Measurements from ENCODE around the gene CLEC6A.

The CLEC6A gene

DNA sequence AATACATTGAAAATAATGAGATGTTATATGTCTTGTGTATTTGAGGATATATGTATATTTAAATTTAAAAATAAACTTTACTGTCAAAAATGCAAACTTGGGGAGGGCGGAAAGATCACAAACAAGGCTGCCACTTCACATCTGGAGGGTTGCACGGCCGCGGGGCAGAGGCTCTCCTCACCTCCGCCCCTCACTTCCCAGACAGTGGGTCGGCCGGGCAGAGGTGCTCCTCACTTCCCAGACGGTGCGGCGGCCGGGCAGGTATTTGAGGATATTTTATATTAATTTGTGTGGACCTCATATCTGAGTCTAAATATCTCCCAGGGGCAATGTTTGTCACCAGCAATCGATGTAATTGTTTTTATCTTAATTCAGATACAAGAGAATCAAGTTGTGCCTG lies 3.7 kb upstream of the CLEC6A start:
- no peak for DNase-seq (ENCODE audit: low spot score)
- TF ChIP-seq, protein P1, sequence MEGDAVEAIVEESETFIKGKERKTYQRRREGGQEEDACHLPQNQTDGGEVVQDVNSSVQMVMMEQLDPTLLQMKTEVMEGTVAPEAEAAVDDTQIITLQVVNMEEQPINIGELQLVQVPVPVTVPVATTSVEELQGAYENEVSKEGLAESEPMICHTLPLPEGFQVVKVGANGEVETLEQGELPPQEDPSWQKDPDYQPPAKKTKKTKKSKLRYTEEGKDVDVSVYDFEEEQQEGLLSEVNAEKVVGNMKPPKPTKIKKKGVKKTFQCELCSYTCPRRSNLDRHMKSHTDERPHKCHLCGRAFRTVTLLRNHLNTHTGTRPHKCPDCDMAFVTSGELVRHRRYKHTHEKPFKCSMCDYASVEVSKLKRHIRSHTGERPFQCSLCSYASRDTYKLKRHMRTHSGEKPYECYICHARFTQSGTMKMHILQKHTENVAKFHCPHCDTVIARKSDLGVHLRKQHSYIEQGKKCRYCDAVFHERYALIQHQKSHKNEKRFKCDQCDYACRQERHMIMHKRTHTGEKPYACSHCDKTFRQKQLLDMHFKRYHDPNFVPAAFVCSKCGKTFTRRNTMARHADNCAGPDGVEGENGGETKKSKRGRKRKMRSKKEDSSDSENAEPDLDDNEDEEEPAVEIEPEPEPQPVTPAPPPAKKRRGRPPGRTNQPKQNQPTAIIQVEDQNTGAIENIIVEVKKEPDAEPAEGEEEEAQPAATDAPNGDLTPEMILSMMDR (IDR thresholded peaks at IDR 0.05): no peak
- Histone ChIP-seq H3K27ac (no peak overlapping the region), H3K4me3 (no peak overlapping the region)

DNA sequence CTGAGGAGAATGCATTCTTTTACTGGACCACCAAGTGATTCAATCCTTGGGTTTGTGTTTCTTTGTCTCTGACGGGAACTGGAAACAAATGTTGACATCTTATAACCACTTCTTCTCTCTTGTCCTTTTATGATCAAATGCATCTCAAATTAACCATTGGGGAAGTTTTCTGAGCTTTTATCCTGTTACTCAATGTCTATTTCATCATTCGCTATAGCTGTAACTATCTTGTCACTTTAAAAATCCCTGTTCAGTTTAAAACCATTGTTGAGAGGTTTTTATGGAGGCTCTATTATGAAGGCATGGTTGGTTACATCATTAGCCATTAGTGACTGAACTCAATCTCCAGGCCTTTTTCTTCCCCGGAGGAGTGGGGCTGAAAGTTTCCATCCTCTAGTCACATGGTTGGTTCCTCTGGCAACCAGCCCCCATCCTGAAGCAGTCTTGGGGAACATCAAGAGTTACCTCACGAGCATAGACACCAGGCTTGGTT lies 2.7 kb upstream of the CLEC6A start:
- no peak for DNase-seq (ENCODE audit: low spot score)
- Histone ChIP-seq H3K27ac (no peak overlapping the region), H3K4me3 (no peak overlapping the region)
- TF ChIP-seq, protein P1 (IDR thresholded peaks at IDR 0.05): no peak

DNA sequence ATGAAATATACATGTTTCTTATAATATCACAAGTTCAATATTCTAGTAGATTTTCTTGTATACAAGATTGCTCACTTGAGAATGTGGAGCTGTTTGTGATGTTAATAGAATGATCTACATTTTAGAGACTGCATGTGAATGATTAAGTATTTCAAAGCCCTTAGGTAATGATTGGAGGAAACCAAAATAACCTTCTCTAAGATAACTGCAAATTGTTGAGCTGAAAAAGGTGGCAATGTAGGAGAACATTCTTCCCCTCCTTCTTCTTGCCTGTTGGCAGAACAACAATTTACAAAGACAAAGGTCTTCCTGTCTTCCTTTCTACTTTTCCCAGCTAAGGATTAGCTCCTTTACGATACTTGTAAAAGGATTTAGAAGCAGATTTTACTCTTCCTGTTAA lies 2.0 kb upstream of the CLEC6A start:
- DNase-seq (ENCODE audit: low spot score): no peak
- no peak overlapping the region for H3K27ac ChIP-seq
- TF ChIP-seq, protein P1 (IDR thresholded peaks at IDR 0.05): no peak
- no peak overlapping the region for H3K4me3 ChIP-seq

DNA sequence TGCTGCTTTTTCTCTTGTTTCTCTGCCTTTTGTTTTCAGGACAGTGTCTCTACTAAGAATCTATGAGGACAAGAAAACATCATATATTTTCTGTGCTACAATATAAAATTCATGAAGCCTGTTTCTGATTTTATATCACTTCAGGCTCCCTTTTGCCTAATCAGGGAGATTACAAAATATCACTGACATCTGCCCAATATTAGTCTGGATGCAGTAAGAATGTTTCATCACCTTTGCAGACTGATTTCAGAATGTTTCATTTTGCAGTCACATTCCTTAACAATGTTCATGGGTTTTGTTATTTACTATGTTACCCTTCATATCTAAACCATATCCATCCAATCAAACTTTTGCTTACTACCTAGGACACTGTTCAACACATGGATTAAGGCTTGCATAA lies 491 bp upstream of the CLEC6A start:
- TF ChIP-seq, protein P1 (IDR thresholded peaks at IDR 0.05): no peak
- DNase-seq (ENCODE audit: low spot score): no peak
- H3K27ac ChIP-seq: no peak overlapping the region
- H3K4me3 ChIP-seq: no peak overlapping the region

DNA sequence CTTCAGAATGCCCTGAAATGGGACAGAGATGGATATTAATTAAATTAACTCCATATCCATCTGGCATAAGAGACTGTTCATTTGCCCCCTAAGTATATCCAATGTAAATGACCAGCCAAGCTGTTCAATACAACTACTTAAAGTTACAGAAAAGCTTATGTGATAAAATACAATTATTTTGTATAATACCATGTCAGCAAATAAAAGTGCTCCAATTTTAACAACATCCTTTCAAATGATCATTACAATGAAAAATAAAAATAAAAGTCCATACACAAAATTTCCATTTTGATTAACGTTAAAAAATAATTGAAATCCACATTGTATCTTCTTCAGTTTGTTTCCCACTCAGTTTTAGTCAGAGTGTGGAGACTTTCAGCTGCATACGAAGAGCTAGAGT lies 5.7 kb downstream of the CLEC6A start:
- no peak overlapping the region for H3K27ac ChIP-seq
- TF ChIP-seq, protein P1 (IDR thresholded peaks at IDR 0.05): no peak

DNA sequence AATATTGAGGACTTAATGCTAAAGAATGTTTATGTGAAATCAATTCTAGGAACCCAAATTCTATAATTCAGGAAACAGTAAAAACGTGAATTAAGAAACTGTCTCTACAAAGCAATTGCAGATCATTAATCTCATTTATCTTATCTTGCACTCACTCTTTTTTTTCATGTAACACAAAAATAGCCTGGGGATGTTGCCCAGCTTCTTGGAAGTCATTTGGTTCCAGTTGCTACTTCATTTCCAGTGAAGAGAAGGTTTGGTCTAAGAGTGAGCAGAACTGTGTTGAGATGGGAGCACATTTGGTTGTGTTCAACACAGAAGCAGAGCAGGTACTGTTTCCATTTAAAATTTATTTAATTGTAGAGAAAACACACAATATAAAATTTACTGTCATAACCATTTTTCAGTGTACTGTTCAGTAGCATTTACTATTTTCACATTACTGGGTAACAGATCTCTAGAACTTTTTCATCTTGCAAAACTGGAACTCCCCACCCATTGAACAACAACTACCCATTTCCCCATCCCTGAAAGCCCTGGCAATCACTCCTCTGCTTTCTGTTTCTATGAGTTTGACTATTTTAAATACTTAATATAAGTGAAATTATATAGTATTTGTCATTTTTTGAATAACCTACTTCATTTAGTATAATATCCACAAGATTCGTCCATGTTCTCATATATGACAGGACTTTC lies 9.7 kb downstream of the CLEC6A start:
- H3K27ac ChIP-seq: no peak overlapping the region
- H3K4me3 ChIP-seq: no peak overlapping the region
- no peak for DNase-seq (ENCODE audit: low spot score)
- TF ChIP-seq, protein P1 (IDR thresholded peaks at IDR 0.05): no peak

More for the DNA sequence above, 5.7 kb downstream of the CLEC6A start:
- DNase-seq (ENCODE audit: low spot score): no peak
- no peak overlapping the region for H3K4me3 ChIP-seq

DNA sequence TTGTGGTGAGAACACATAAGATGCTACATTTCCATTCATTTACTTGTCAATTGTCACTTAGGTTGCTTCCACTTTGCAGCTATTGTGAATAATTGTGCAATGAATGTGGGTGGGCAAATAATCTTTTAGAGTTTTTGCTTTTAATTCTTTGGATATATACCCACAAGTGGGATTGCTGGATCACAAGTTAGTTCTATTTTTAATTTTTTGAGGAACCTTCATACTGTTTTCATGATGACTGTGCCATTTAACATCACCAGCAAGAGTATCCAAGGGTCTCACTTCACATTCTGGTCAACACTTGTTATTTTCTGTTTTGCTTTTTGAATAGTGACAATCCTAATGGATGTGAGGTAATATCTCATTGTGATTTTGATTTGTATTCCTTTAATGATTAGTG lies 10.5 kb downstream of the CLEC6A start:
- no peak for DNase-seq (ENCODE audit: low spot score)
- TF ChIP-seq, protein P1 (IDR thresholded peaks at IDR 0.05): no peak
- Histone ChIP-seq H3K27ac (no peak overlapping the region), H3K4me3 (no peak overlapping the region)
